ENCODE data around the gene IQCF6. TPM values are rescaled to one million over a fixed set of nuclear protein-coding genes. Genes with fewer than 3 reads are reported as not detected.
"Not testable (repeated sequence)": the region's sequence is repeated elsewhere in the genome, so short reads cannot be mapped to it uniquely, and the experiment has no call there.

The IQCF6 gene
- total RNA-seq, 1 experiment from 2014 or later, result not detected

GRCh38 chr3:51747840-51748239, 31.2 kb downstream of the IQCF6 start:
- TF ChIP-seq CTCF (IDR thresholded peaks at IDR 0.05; ENCODE audit: insufficient read depth in 1 of 2, low read depth in 1 of 2, low read length in 1 of 2, severe bottlenecking in 1 of 2, unreplicated experiment in 1 of 2), result no peak
- intact Hi-C loops (cut with micrococcal nuclease; ENCODE audit: unreplicated experiment), result no loop called here
- Histone ChIP-seq H3K4me1 (no peaks in the 10 kb centered on the region), H3K4me3 (ENCODE audit: low read depth, low read length) (no peak overlapping the region), H3K27me3 (replicated peaks; ENCODE audit: control insufficient read depth, insufficient read depth, low read length) (no peaks in the 10 kb centered on the region), H3K36me3 (ENCODE audit: control insufficient read depth, insufficient read depth, low read length) (no peaks in the 10 kb centered on the region), H3K9me3 (peaks cover 7% of the 10 kb centered on the region; the same call in 1 of the 2 replicates)
- CTCF ChIA-PET, result no interaction called here
- Mint-ChIP-seq H3K36me3 (ENCODE audit: insufficient read depth, unreplicated experiment) (no peaks in the 10 kb centered on the region), H3K9me3 (ENCODE audit: unreplicated experiment) (no peaks in the 10 kb centered on the region), H3K27ac (ENCODE audit: unreplicated experiment) (no peak overlapping the region), H3K4me1 (ENCODE audit: low read depth, unreplicated experiment) (no peaks in the 10 kb centered on the region), H3K4me3 (ENCODE audit: unreplicated experiment) (no peak overlapping the region), H3K27me3 (ENCODE audit: insufficient read depth, unreplicated experiment) (peaks cover 5% of the 10 kb centered on the region)
- no TSS peak for BruUV-seq (replicated peaks)
- POLR2A ChIA-PET, result no interaction called here
- no peak for DNase-seq

GRCh38 chr3:51742978-51743377, 36.1 kb downstream of the IQCF6 start:
- peaks cover 22% of the 10 kb centered on the region for H3K27me3 Mint-ChIP-seq (ENCODE audit: insufficient read depth, unreplicated experiment)
- H3K4me3 Mint-ChIP-seq (ENCODE audit: unreplicated experiment); POLR2A ChIA-PET; BruUV-seq (replicated peaks); H3K9me3 ChIP-seq; H3K4me3 ChIP-seq (ENCODE audit: low read depth, low read length); H3K27me3 ChIP-seq (replicated peaks; ENCODE audit: control insufficient read depth, insufficient read depth, low read length); intact Hi-C loops (cut with micrococcal nuclease; ENCODE audit: unreplicated experiment); H3K4me1 ChIP-seq; H3K36me3 ChIP-seq (ENCODE audit: control insufficient read depth, insufficient read depth, low read length); H3K4me1 Mint-ChIP-seq (ENCODE audit: low read depth, unreplicated experiment); H3K27ac Mint-ChIP-seq (ENCODE audit: unreplicated experiment); DNase-seq; H3K36me3 Mint-ChIP-seq (ENCODE audit: insufficient read depth, unreplicated experiment); H3K9me3 Mint-ChIP-seq (ENCODE audit: unreplicated experiment); CTCF ChIA-PET: not testable (repeated sequence)

GRCh38 chr3:51742320-51742719, 36.7 kb downstream of the IQCF6 start:
- H3K4me3 ChIP-seq (ENCODE audit: low read depth, low read length); BruUV-seq (replicated peaks); H3K27ac Mint-ChIP-seq (ENCODE audit: unreplicated experiment); POLR2A ChIA-PET; intact Hi-C loops (cut with micrococcal nuclease; ENCODE audit: unreplicated experiment); H3K9me3 Mint-ChIP-seq (ENCODE audit: unreplicated experiment); DNase-seq; H3K4me1 Mint-ChIP-seq (ENCODE audit: low read depth, unreplicated experiment); CTCF ChIA-PET; H3K36me3 ChIP-seq (ENCODE audit: control insufficient read depth, insufficient read depth, low read length); H3K9me3 ChIP-seq; H3K4me1 ChIP-seq; H3K4me3 Mint-ChIP-seq (ENCODE audit: unreplicated experiment); H3K36me3 Mint-ChIP-seq (ENCODE audit: insufficient read depth, unreplicated experiment); H3K27me3 ChIP-seq (replicated peaks; ENCODE audit: control insufficient read depth, insufficient read depth, low read length): not testable (repeated sequence)
- H3K27me3 Mint-ChIP-seq (ENCODE audit: insufficient read depth, unreplicated experiment), result peaks cover 23% of the 10 kb centered on the region

GRCh38 chr3:51739110-51739509, 39.9 kb downstream of the IQCF6 start:
- no peaks in the 10 kb centered on the region for H3K27me3 ChIP-seq (replicated peaks; ENCODE audit: control insufficient read depth, insufficient read depth, low read length)
- no peak overlapping the region for H3K4me3 ChIP-seq (ENCODE audit: low read depth, low read length)
- no peak for DNase-seq
- POLR2A ChIA-PET, result no interaction called here
- H3K4me3 Mint-ChIP-seq (ENCODE audit: unreplicated experiment), result no peak overlapping the region
- no peaks in the 10 kb centered on the region for H3K4me1 ChIP-seq
- intact Hi-C loops (cut with micrococcal nuclease; ENCODE audit: unreplicated experiment), result no loop called here
- no peaks in the 10 kb centered on the region for H3K36me3 Mint-ChIP-seq (ENCODE audit: insufficient read depth, unreplicated experiment)
- no peak for TF ChIP-seq CTCF (IDR thresholded peaks at IDR 0.05; ENCODE audit: insufficient read depth in 1 of 2, low read depth in 1 of 2, low read length in 1 of 2, severe bottlenecking in 1 of 2, unreplicated experiment in 1 of 2)
- no peaks in the 10 kb centered on the region for H3K9me3 Mint-ChIP-seq (ENCODE audit: unreplicated experiment)
- no peak overlapping the region for H3K27ac Mint-ChIP-seq (ENCODE audit: unreplicated experiment)
- CTCF ChIA-PET, result no interaction called here
- H3K9me3 ChIP-seq, result no peaks in the 10 kb centered on the region
- BruUV-seq (replicated peaks), result no TSS peak
- no peaks in the 10 kb centered on the region for H3K36me3 ChIP-seq (ENCODE audit: control insufficient read depth, insufficient read depth, low read length)
- H3K27me3 Mint-ChIP-seq (ENCODE audit: insufficient read depth, unreplicated experiment), result peaks cover 20% of the 10 kb centered on the region
- H3K4me1 Mint-ChIP-seq (ENCODE audit: low read depth, unreplicated experiment), result no peaks in the 10 kb centered on the region

Measured in Caco-2 (cell line).